ENCODE data around the gene COL4A2.

DNA sequence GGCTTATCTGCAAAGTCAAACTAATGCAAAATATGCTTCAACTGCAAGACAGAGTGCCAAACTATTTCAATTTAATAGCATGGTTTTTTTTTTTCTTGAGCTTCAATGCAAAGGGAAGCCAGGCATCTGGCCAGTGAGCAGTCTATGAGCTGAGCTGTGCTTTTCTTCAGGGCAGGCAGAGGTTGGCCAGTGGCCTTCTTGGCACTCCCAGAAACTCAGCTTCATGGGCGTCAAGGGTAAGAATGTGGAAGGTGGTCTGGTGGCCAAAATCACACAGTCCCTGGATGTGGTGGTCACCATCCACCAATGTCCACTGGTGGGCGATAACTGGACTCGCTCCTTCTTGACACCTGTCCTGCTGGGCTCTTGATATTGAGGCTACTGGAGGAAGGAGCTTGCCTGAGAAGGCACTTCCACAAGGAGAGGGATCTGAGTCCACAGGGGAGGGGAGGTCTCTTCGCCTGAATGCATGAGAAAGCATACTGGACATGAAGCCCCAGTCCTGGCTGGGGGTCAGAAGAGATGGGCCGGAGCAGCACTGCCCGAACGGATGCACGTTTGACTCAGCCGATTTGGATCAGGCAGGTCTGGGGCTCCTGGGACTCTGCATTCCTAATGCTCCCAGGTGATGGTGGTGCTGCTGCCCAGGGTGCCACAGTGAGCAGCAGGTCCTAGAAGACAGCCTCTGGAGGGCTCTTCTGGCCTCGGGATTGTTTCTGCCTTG is 17.1 kb downstream of the COL4A2 start:
- TF ChIP-seq, protein P1, sequence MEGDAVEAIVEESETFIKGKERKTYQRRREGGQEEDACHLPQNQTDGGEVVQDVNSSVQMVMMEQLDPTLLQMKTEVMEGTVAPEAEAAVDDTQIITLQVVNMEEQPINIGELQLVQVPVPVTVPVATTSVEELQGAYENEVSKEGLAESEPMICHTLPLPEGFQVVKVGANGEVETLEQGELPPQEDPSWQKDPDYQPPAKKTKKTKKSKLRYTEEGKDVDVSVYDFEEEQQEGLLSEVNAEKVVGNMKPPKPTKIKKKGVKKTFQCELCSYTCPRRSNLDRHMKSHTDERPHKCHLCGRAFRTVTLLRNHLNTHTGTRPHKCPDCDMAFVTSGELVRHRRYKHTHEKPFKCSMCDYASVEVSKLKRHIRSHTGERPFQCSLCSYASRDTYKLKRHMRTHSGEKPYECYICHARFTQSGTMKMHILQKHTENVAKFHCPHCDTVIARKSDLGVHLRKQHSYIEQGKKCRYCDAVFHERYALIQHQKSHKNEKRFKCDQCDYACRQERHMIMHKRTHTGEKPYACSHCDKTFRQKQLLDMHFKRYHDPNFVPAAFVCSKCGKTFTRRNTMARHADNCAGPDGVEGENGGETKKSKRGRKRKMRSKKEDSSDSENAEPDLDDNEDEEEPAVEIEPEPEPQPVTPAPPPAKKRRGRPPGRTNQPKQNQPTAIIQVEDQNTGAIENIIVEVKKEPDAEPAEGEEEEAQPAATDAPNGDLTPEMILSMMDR (IDR thresholded peaks at IDR 0.05; ENCODE audit: insufficient read depth, low read depth, low read length) = no peak
- no peak for TF ChIP-seq EZH2 (IDR thresholded peaks at IDR 0.05; ENCODE audit: insufficient read depth, low read length)

Data from astrocyte (in vitro differentiated cells and primary cell).